ENCODE measurements around the gene TADA2A. TPM values are rescaled to one million over a fixed set of nuclear protein-coding genes. Genes with fewer than 3 reads are reported as not detected.

TADA2A gene
- total RNA-seq, 5 donors from 2014 or later (not counting 1 experiment from before 2014, with no cell fraction given) = 14.5 to 27.3 (median 21.9) TPM

GRCh38 chr17:37518826-37519225, 112.1 kb downstream of the TADA2A start:
- H3K27me3 Mint-ChIP-seq = no peaks in the 10 kb centered on the region
- ChIA-PET CTCF (no interaction called here), POLR2A (no interaction called here)
- DNase-seq = no peak
- H3K4me3 Mint-ChIP-seq = no peak overlapping the region
- WGBS (ENCODE audit: insufficient coverage) = 93% methylated on average over 7 of the region's 8 CpGs
- Histone ChIP-seq H3K9me3 (no peaks in the 10 kb centered on the region), H3K4me1 (ENCODE audit: control insufficient read depth in 1 of 2, extremely low read depth in 1 of 2, insufficient read depth in 2 of 2, low read length in 2 of 2) (peaks cover 0 to 6% of the 10 kb centered on the region in 2 experiments), H3K36me3 (ENCODE audit: control insufficient read depth in 2 of 2, extremely low read depth in 1 of 2, insufficient read depth in 1 of 2, low read length in 1 of 2) (peaks cover 20 to 74% of the 10 kb centered on the region in 2 donors), H3K4me3 (ENCODE audit: control insufficient read depth in 1 of 2, extremely low read depth in 1 of 2, low read length in 1 of 2) (no peak overlapping the region), H3K27me3 (replicated peaks in 1 of 2; ENCODE audit: control insufficient read depth in 2 of 2, extremely low read depth in 1 of 2, insufficient read depth in 2 of 2, low read length in 1 of 2) (no peaks in the 10 kb centered on the region), H3K27ac (ENCODE audit: low read length) (no peak overlapping the region)
- no peak for ATAC-seq (replicated peaks in 1 of 4)
- H3K9me3 Mint-ChIP-seq = no peaks in the 10 kb centered on the region
- H3K4me1 Mint-ChIP-seq = peaks cover 6 to 15% (median 14%) of the 10 kb centered on the region in 3 donors
- H3K27ac Mint-ChIP-seq = no peak overlapping the region
- H3K36me3 Mint-ChIP-seq = peaks cover 51% of the 10 kb centered on the region

DNA sequence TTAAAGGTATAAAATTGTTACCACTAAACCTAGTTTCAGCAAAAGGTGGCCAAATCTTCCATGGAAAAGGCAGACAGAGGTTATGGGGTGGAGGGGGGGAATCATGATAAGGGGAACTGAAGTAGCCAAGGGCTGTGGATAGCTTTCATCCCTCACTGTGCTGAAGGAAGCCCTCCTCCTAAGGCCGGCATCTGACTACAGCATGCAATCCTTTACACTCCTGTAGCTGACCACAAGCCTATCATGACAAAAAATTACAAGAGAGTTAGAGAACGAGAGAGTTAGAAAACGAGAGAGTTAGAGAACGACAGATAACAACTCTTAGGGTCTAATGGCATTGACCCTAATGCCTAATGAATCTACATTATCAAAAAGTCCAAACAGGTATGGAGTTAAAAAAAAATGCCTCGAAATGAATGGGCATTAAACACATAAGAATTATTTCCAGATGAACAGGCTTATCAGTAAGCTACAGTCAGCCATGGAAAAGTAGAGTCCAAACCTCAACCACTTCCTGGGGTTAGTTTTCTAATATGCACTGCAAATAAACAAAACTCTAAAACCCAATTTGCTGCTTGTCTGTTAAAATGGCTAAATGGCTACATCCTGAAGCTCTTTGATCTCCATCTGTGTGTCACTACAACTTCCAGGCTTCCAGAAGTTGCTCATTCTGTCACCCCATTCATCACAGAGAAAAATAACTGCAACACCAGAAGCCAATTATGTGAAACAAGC, 112.7 kb downstream of the TADA2A start:
- WGBS (ENCODE audit: insufficient coverage) = no CpG with 5 or more reads among the region's 5 CpGs
- Histone ChIP-seq H3K27me3 (replicated peaks in 1 of 2; ENCODE audit: control insufficient read depth in 2 of 2, extremely low read depth in 1 of 2, insufficient read depth in 2 of 2, low read length in 1 of 2) (no peaks in the 10 kb centered on the region), H3K36me3 (ENCODE audit: control insufficient read depth in 2 of 2, extremely low read depth in 1 of 2, insufficient read depth in 1 of 2, low read length in 1 of 2) (peaks cover 20 to 74% of the 10 kb centered on the region in 2 donors), H3K4me1 (ENCODE audit: control insufficient read depth in 1 of 2, extremely low read depth in 1 of 2, insufficient read depth in 2 of 2, low read length in 2 of 2) (peaks cover 0 to 8% of the 10 kb centered on the region in 2 experiments), H3K4me3 (ENCODE audit: control insufficient read depth in 1 of 2, extremely low read depth in 1 of 2, low read length in 1 of 2) (no peak overlapping the region), H3K9me3 (no peaks in the 10 kb centered on the region), H3K27ac (ENCODE audit: low read length) (no peak overlapping the region)
- Mint-ChIP-seq H3K27ac (peak overlapping the region; percentile 49 to 51), H3K9me3 (no peaks in the 10 kb centered on the region), H3K36me3 (peaks cover 51% of the 10 kb centered on the region), H3K4me1 (peaks cover 12 to 20% (median 18%) of the 10 kb centered on the region in 3 donors), H3K4me3 (no peak overlapping the region), H3K27me3 (no peaks in the 10 kb centered on the region)
- ChIA-PET CTCF (interaction anchor here in 1 of 2 donors (0.7 kb wide), 1 partner anchor 17 kb away, joined by 3 read pairs; no protein-coding TSS in a partner anchor), POLR2A (no interaction called here)
- ATAC-seq (replicated peaks in 1 of 4) (no peak), DNase-seq (no peak)

- peaks cover 16 to 74% of the 10 kb centered on the region in 2 donors for H3K36me3 ChIP-seq (ENCODE audit: control insufficient read depth in 2 of 2, extremely low read depth in 1 of 2, insufficient read depth in 1 of 2, low read length in 1 of 2)
- no peak overlapping the region for H3K4me3 ChIP-seq (ENCODE audit: control insufficient read depth in 1 of 2, extremely low read depth in 1 of 2, low read length in 1 of 2)
- ATAC-seq (replicated peaks in 1 of 4) (no peak), DNase-seq (no peak)
- CTCF ChIA-PET = interaction anchor here in 1 of 2 donors (0.6 kb wide), 1 partner anchor 938 kb away, joined by 3 read pairs; no protein-coding TSS in a partner anchor
- no peaks in the 10 kb centered on the region for H3K27me3 ChIP-seq (replicated peaks in 1 of 2; ENCODE audit: control insufficient read depth in 2 of 2, extremely low read depth in 1 of 2, insufficient read depth in 2 of 2, low read length in 1 of 2)
- peaks cover 54% of the 10 kb centered on the region for H3K36me3 Mint-ChIP-seq
- H3K4me1 Mint-ChIP-seq = peaks cover 16 to 23% (median 22%) of the 10 kb centered on the region in 3 donors
- no peak overlapping the region for H3K27ac ChIP-seq (ENCODE audit: low read length)
- no peaks in the 10 kb centered on the region for H3K9me3 ChIP-seq
- peak overlapping the region; percentile 49 to 51 for H3K27ac Mint-ChIP-seq
- H3K4me1 ChIP-seq (ENCODE audit: control insufficient read depth in 1 of 2, extremely low read depth in 1 of 2, insufficient read depth in 2 of 2, low read length in 2 of 2) = peaks cover 0 to 8% of the 10 kb centered on the region in 2 experiments
- no peaks in the 10 kb centered on the region for H3K9me3 Mint-ChIP-seq
- WGBS (ENCODE audit: insufficient coverage) = 82% methylated on average over 4 of the region's 8 CpGs
- H3K27me3 Mint-ChIP-seq = no peaks in the 10 kb centered on the region
- POLR2A ChIA-PET = no interaction called here
- no peak overlapping the region for H3K4me3 Mint-ChIP-seq
These were observed 113.5 kb downstream of the TADA2A start for GRCh38 chr17:37520174-37520573.

- H3K27ac Mint-ChIP-seq = peak overlapping the region in 1 of 2 donors; percentile 72
- DNase-seq (no peak), ATAC-seq (replicated peaks in 1 of 4) (no peak)
- no peak overlapping the region for H3K4me3 Mint-ChIP-seq
- H3K36me3 ChIP-seq (ENCODE audit: control insufficient read depth in 2 of 2, extremely low read depth in 1 of 2, insufficient read depth in 1 of 2, low read length in 1 of 2) = peaks cover 12 to 76% of the 10 kb centered on the region in 2 donors
- no peaks in the 10 kb centered on the region for H3K27me3 Mint-ChIP-seq
- H3K27ac ChIP-seq (ENCODE audit: low read length) = no peak overlapping the region
- ChIA-PET POLR2A (interaction anchor here in 1 of 2 donors (0.7 kb wide), 1 partner anchor 500 kb away, joined by 6 read pairs; no protein-coding TSS in a partner anchor), CTCF (interaction anchor here in 1 of 2 donors (0.6 kb wide), 1 partner anchor 249 kb away, joined by 4 read pairs; no protein-coding TSS in a partner anchor)
- no peak overlapping the region for H3K4me3 ChIP-seq (ENCODE audit: control insufficient read depth in 1 of 2, extremely low read depth in 1 of 2, low read length in 1 of 2)
- H3K27me3 ChIP-seq (replicated peaks in 1 of 2; ENCODE audit: control insufficient read depth in 2 of 2, extremely low read depth in 1 of 2, insufficient read depth in 2 of 2, low read length in 1 of 2) = no peaks in the 10 kb centered on the region
- peaks cover 16 to 25% (median 22%) of the 10 kb centered on the region in 3 donors for H3K4me1 Mint-ChIP-seq
- H3K9me3 ChIP-seq = no peaks in the 10 kb centered on the region
- no peaks in the 10 kb centered on the region for H3K9me3 Mint-ChIP-seq
- peaks cover 0 to 8% of the 10 kb centered on the region in 2 experiments for H3K4me1 ChIP-seq (ENCODE audit: control insufficient read depth in 1 of 2, extremely low read depth in 1 of 2, insufficient read depth in 2 of 2, low read length in 2 of 2)
- WGBS (ENCODE audit: insufficient coverage) = 100% methylated on average over 4 of the region's 5 CpGs
- peaks cover 54% of the 10 kb centered on the region for H3K36me3 Mint-ChIP-seq
These were observed 115.1 kb downstream of the TADA2A start for GRCh38 chr17:37521821-37522220.

- no peak for DNase-seq
- peak overlapping the region; percentile 18 for H3K27ac ChIP-seq (ENCODE audit: low read length)
- H3K27me3 Mint-ChIP-seq = no peaks in the 10 kb centered on the region
- no peaks in the 10 kb centered on the region for H3K27me3 ChIP-seq (replicated peaks in 1 of 2; ENCODE audit: control insufficient read depth in 2 of 2, extremely low read depth in 1 of 2, insufficient read depth in 2 of 2, low read length in 1 of 2)
- peak in 3 of 4 experiments; percentile 43 to 65 (median 50) for ATAC-seq (replicated peaks in 1 of 4)
- H3K4me3 ChIP-seq (ENCODE audit: control insufficient read depth in 1 of 2, extremely low read depth in 1 of 2, low read length in 1 of 2) = no peak overlapping the region
- 63% methylated on average over 7 of the region's 8 CpGs for WGBS (ENCODE audit: insufficient coverage)
- no peaks in the 10 kb centered on the region for H3K9me3 ChIP-seq
- peak overlapping the region; percentile 72 to 91 for H3K27ac Mint-ChIP-seq
- peaks cover 16 to 25% (median 23%) of the 10 kb centered on the region in 3 donors for H3K4me1 Mint-ChIP-seq
- ChIA-PET POLR2A (no interaction called here), CTCF (no interaction called here)
- peaks cover 42% of the 10 kb centered on the region for H3K36me3 Mint-ChIP-seq
- peaks cover 4 to 73% of the 10 kb centered on the region in 2 donors for H3K36me3 ChIP-seq (ENCODE audit: control insufficient read depth in 2 of 2, extremely low read depth in 1 of 2, insufficient read depth in 1 of 2, low read length in 1 of 2)
- no peak overlapping the region for H3K4me3 Mint-ChIP-seq
- H3K9me3 Mint-ChIP-seq = no peaks in the 10 kb centered on the region
- peaks cover 0 to 10% of the 10 kb centered on the region in 2 experiments for H3K4me1 ChIP-seq (ENCODE audit: control insufficient read depth in 1 of 2, extremely low read depth in 1 of 2, insufficient read depth in 2 of 2, low read length in 2 of 2)
These were observed 117.1 kb downstream of the TADA2A start for GRCh38 chr17:37523715-37524219.

DNA sequence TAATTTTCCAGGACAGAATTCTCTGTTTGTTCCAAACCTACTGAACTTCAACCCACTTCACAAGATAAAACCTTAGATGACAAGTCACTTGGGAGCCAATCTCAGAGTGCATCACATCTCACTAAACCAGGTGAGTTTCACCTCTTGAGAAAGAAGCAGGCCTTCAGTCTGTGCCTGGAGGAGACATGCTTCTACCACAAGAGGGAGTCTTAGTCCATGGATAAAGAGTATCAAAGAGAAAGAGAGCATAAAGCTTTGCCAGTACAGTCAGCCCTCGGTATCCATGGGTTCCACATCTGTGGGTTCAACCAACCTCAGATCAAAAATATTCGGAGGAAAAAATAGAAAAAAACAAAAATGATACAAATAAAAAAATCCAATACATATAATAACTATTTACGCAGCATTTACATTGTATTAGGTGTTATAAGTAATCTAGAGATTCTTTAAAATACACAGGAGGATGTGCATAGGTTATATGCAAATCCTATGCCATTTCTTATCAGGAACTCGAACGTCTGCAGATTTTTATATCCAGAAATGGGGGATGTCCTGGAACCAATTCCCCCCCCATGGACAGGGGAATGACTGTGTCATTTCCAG, 120.7 kb downstream of the TADA2A start:
- DNase-seq (peak in 9 of 35 experiments; percentile 2 to 63 (median 8)), ATAC-seq (replicated peaks in 1 of 4) (peak; percentile 49 to 72 (median 71))
- CTCF ChIA-PET = interaction anchor here (0.5 to 1.3 kb wide), 5 partner anchors 24 to 288 kb away, joined by 4 to 6 read pairs (median 5); no protein-coding TSS in a partner anchor
- Histone ChIP-seq H3K36me3 (ENCODE audit: control insufficient read depth in 2 of 2, extremely low read depth in 1 of 2, insufficient read depth in 1 of 2, low read length in 1 of 2) (peaks cover 0 to 78% of the 10 kb centered on the region in 2 donors), H3K27me3 (replicated peaks in 1 of 2; ENCODE audit: control insufficient read depth in 2 of 2, extremely low read depth in 1 of 2, insufficient read depth in 2 of 2, low read length in 1 of 2) (no peaks in the 10 kb centered on the region), H3K9me3 (no peaks in the 10 kb centered on the region), H3K4me1 (ENCODE audit: control insufficient read depth in 1 of 2, extremely low read depth in 1 of 2, insufficient read depth in 2 of 2, low read length in 2 of 2) (peaks cover 0 to 5% of the 10 kb centered on the region in 2 experiments), H3K27ac (ENCODE audit: low read length) (no peak overlapping the region), H3K4me3 (ENCODE audit: control insufficient read depth in 1 of 2, extremely low read depth in 1 of 2, low read length in 1 of 2) (no peak overlapping the region)
- WGBS (ENCODE audit: insufficient coverage) = no CpG with 5 or more reads among the region's 5 CpGs
- peaks cover 14 to 17% (median 16%) of the 10 kb centered on the region in 3 donors for H3K4me1 Mint-ChIP-seq
- POLR2A ChIA-PET = no interaction called here
- H3K27me3 Mint-ChIP-seq = no peaks in the 10 kb centered on the region
- peaks cover 46% of the 10 kb centered on the region for H3K36me3 Mint-ChIP-seq
- H3K4me3 Mint-ChIP-seq = no peak overlapping the region
- no peaks in the 10 kb centered on the region for H3K9me3 Mint-ChIP-seq
- peak overlapping the region; percentile 25 to 39 for H3K27ac Mint-ChIP-seq

Data from T-cell (primary cell).